KMS-11 (cell line): ENCODE data around the gene CABP2.

Experiments used
- H2AFZ ChIP-seq: fragments of 200-600 bp; sonication (generic); 2 replicates; pipeline ENCODE4 v1.6.1; 2016; ENCODE audit warnings: antibody characterized with exemption, mixed run types, low read depth
- H3K27ac ChIP-seq: fragments of 200-600 bp; sonication (generic); 2 replicates; pipeline ENCODE4 v1.6.1; 2016; ENCODE audit warnings: mild to moderate bottlenecking, mixed run types
- H3K27me3 ChIP-seq: fragments of 200-600 bp; sonication (generic); 2 replicates; pipeline ENCODE4 v1.6.1; 2017; ENCODE audit warnings: mild to moderate bottlenecking, low read depth, mixed run types, moderate library complexity; ENCODE audit not compliant: insufficient read depth
- H3K36me3 ChIP-seq: fragments of 200-600 bp; sonication (generic); 2 replicates; pipeline ENCODE4 v1.6.1; 2017; ENCODE audit warnings: mild to moderate bottlenecking, mixed run types; ENCODE audit not compliant: insufficient read depth
- H3K4me1 ChIP-seq: fragments of 200-600 bp; sonication (generic); 2 replicates; pipeline ENCODE4 v1.6.1; 2016; ENCODE audit warnings: mild to moderate bottlenecking, low read depth, mixed run types; ENCODE audit not compliant: poor library complexity, severe bottlenecking
- H3K4me2 ChIP-seq: fragments of 200-600 bp; sonication (generic); 2 replicates; pipeline ENCODE4 v1.7.0; 2016; ENCODE audit warnings: mild to moderate bottlenecking, mixed run types
- H3K4me3 ChIP-seq: fragments of 200-600 bp; sonication (generic); IDR thresholded peaks from 2 replicates; pipeline ENCODE4 v1.6.1; 2017; ENCODE audit warnings: low read depth, low read length, mixed read lengths; ENCODE audit not compliant: insufficient read depth
- H3K79me2 ChIP-seq: fragments of 200-600 bp; sonication (generic); 2 replicates; pipeline ENCODE4 v1.6.1; 2016; ENCODE audit warnings: low read depth, mixed run types; ENCODE audit not compliant: insufficient read depth
- H3K9ac ChIP-seq: fragments of 200-600 bp; sonication (generic); 2 replicates; pipeline ENCODE4 v1.6.1; 2016; ENCODE audit warnings: mild to moderate bottlenecking, mixed run types
- H4K20me1 ChIP-seq: fragments of 200-600 bp; sonication (generic); 2 replicates; pipeline ENCODE4 v1.6.1; 2016; ENCODE audit warnings: mild to moderate bottlenecking, mixed run types; ENCODE audit not compliant: insufficient read depth
- TF ChIP-seq, protein P1 (sequence below): fragments of 200-600 bp; sonication (generic); conservative IDR thresholded peaks from 2 replicates; pipeline ENCODE4 v1.6.1; 2017; ENCODE audit warnings: low read depth, mild to moderate bottlenecking, antibody characterized with exemption, low read length, moderate library complexity, mixed read lengths

Gene CABP2

GRCh38 chr11:67506426-67507051, 16.7 kb downstream of the CABP2 start:
- no peak overlapping the region for H2AFZ ChIP-seq
- H3K36me3 ChIP-seq = no peaks in the 10 kb centered on the region
- peak overlapping the region; percentile 68; the same call in 1 of the 2 replicates for H3K27ac ChIP-seq
- TF ChIP-seq, protein P1, sequence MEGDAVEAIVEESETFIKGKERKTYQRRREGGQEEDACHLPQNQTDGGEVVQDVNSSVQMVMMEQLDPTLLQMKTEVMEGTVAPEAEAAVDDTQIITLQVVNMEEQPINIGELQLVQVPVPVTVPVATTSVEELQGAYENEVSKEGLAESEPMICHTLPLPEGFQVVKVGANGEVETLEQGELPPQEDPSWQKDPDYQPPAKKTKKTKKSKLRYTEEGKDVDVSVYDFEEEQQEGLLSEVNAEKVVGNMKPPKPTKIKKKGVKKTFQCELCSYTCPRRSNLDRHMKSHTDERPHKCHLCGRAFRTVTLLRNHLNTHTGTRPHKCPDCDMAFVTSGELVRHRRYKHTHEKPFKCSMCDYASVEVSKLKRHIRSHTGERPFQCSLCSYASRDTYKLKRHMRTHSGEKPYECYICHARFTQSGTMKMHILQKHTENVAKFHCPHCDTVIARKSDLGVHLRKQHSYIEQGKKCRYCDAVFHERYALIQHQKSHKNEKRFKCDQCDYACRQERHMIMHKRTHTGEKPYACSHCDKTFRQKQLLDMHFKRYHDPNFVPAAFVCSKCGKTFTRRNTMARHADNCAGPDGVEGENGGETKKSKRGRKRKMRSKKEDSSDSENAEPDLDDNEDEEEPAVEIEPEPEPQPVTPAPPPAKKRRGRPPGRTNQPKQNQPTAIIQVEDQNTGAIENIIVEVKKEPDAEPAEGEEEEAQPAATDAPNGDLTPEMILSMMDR = no peak; the same call in 1 of the 2 replicates
- H3K4me2 ChIP-seq = peak overlapping the region; percentile 98
- H3K4me3 ChIP-seq = no peak overlapping the region
- peaks cover 14% of the 10 kb centered on the region for H3K27me3 ChIP-seq
- H3K9ac ChIP-seq = no peak overlapping the region
- H3K4me1 ChIP-seq = peaks cover 31% of the 10 kb centered on the region
- no peaks in the 10 kb centered on the region for H4K20me1 ChIP-seq
- peaks cover 7% of the 10 kb centered on the region; the same call in 1 of the 2 replicates for H3K79me2 ChIP-seq

DNA sequence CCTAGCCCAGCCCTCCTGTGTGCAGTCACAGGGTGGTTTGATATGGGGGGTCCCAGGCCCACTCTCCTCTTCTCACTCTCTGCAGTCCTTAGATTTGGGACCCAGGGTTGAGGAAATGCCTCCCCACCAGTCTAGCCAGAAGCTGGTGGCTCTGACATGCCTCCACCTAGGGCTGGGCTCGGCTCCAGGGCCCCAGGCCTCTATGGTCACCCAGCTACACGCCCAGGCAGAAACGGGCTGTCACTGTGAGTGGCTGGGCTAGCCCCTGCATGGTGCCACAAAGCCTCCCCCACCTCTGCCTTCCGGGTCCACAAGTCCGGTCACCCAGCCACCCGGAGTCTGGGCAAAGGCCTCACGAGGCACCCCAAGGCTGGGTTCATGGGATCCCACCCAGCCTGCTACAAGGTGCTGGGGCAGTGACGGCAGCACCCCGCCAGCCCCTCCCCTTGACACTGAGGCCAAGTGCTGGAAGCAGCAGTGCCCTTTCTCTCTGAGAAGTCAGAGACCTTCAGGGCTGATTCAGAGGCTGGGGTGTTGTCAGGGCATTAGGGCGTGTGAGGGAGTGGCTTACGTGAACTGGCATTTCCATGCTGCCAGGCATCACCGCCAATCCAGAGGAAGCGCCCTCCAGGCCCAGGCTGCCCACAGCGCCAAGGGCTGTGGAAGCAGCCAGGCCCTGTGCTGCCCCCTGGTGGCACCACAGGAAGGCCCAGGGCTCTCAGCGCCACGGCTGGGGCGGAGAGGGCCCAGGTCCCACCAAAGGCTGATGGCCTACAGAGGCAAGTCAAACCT, 17.4 kb downstream of the CABP2 start:
- Histone ChIP-seq H3K27ac (peak overlapping the region; percentile 68), H3K79me2 (peaks cover 7% of the 10 kb centered on the region; the same call in 1 of the 2 replicates), H3K36me3 (no peaks in the 10 kb centered on the region), H3K4me2 (peak overlapping the region; percentile 98), H4K20me1 (no peaks in the 10 kb centered on the region), H2AFZ (peak overlapping the region; percentile 61; the same call in 1 of the 2 replicates), H3K4me1 (peaks cover 31% of the 10 kb centered on the region), H3K9ac (peak overlapping the region; percentile 20; the same call in 1 of the 2 replicates), H3K4me3 (no peak overlapping the region), H3K27me3 (peaks cover 6% of the 10 kb centered on the region; the same call in 1 of the 2 replicates)
- TF ChIP-seq, protein P1 = peak; percentile 89

DNA sequence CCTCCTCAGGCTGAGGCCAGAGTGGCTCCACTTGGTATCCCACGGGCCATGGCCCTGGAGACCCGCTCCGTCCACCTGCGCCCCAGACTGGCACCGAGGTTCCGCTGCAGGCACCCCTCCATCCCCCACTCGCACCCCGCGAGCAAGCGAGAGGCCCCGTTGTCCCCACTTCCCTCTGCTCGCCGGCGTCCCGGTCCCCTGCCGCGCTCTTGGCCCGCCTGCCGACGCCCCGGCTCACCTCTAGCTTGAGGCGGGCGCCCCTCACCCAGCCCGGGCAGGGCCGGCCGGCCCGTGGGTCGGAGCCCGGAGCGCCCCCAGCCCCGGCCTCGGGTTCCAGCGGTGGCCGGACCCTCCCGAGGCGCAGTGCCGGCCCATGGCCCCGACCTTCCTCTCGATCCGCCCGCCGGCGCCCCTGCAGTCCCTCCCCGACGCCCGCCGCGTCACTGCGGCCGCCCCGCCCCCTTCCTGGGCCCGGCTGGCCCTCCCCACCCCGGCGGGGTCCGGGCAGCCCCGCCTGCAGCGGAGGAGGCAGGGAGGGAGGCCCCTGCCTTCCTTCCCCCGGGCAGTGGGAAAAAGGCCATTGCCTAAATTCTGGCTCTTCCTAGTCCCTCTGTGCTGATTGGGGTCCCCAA, 18.2 kb downstream of the CABP2 start, which contains the start of gene PITPNM1:
Gene PITPNM1 (minus strand): TSS at position 414 of the 632 bp plus-strand sequence. CDS start 1,183 bp downstream, outside the sequence.
- TF ChIP-seq, protein P1 = no peak
- peak within 1 kb of the TSS; percentile 68 for H3K27ac ChIP-seq
- H3K27me3 ChIP-seq = no peaks in the 10 kb centered on the region; the same call in 1 of the 2 replicates
- peak within 1 kb of the TSS; percentile 61 for H2AFZ ChIP-seq
- peak within 1 kb of the TSS; percentile 34; the same call in 1 of the 2 replicates for H3K9ac ChIP-seq
- H3K4me2 ChIP-seq = peak within 1 kb of the TSS; percentile 98
- no peak within 1 kb of the TSS for H3K4me3 ChIP-seq
- H4K20me1 ChIP-seq = no peaks in the 10 kb centered on the region
- peaks cover 7% of the 10 kb centered on the region; the same call in 1 of the 2 replicates for H3K79me2 ChIP-seq
- peaks cover 31% of the 10 kb centered on the region for H3K4me1 ChIP-seq
- H3K36me3 ChIP-seq = no peaks in the 10 kb centered on the region
